Fibroblast of lung (primary cell): Measurements from ENCODE around the gene C9orf50. TPM values are rescaled to one million over a fixed set of nuclear protein-coding genes. Genes with fewer than 3 reads are reported as not detected.

ENCODE experiments used
- DNase-seq, 2 donors: peaks; one replicate each; pipeline versions ENCODE4 v3.0.0 to v3.0.0-alpha.2; 2010; ENCODE audit warnings: low read depth in 2 of 2
- H2AFZ ChIP-seq: 2 replicates; pipeline ENCODE4 v1.5.1; 2012; ENCODE audit warnings: low read length, control low read depth, inconsistent platforms
- H3K27ac ChIP-seq: 2 replicates; pipeline ENCODE4 v1.5.1; 2011; ENCODE audit warnings: low read length, control low read depth; ENCODE audit not compliant: insufficient read depth
- H3K27me3 ChIP-seq: 2 replicates; pipeline ENCODE4 v1.5.1; 2011; ENCODE audit warnings: mild to moderate bottlenecking, low read length; ENCODE audit not compliant: control insufficient read depth, insufficient read depth
- H3K36me3 ChIP-seq: 2 replicates; pipeline ENCODE4 v1.5.1; 2011; ENCODE audit warnings: low read length; ENCODE audit not compliant: control insufficient read depth, insufficient read depth
- H3K4me1 ChIP-seq: 2 replicates; pipeline ENCODE4 v1.5.1; 2011; ENCODE audit warnings: low read length; ENCODE audit not compliant: control insufficient read depth, insufficient read depth; ENCODE audit errors: extremely low read depth
- H3K4me2 ChIP-seq: 2 replicates; pipeline ENCODE4 v1.5.1; 2011; ENCODE audit warnings: low read length, control low read depth; ENCODE audit not compliant: insufficient read depth; ENCODE audit errors: extremely low read depth
- H3K4me3 ChIP-seq, 4 experiments: fragments of 200-600 bp in 1 of 4; sonication (generic) in 1 of 4; replicated peaks in 1 of 4; 2 replicates each; pipeline ENCODE4 v1.5.1; 2011 to 2016; ENCODE audit warnings: low read length in 4 of 4, low read depth in 3 of 4, mild to moderate bottlenecking in 3 of 4, control low read depth in 2 of 4, inconsistent platforms in 1 of 4, mixed read lengths in 1 of 4; ENCODE audit not compliant: insufficient read depth in 1 of 4; ENCODE audit errors: control extremely low read depth in 1 of 4
- H3K79me2 ChIP-seq: 2 replicates; pipeline ENCODE4 v1.5.1; 2012; ENCODE audit warnings: mild to moderate bottlenecking, low read length, inconsistent platforms; ENCODE audit not compliant: control insufficient read depth, insufficient read depth
- H3K9ac ChIP-seq: 2 replicates; pipeline ENCODE4 v1.5.1; 2011; ENCODE audit warnings: mild to moderate bottlenecking, low read length, control low read depth; ENCODE audit not compliant: insufficient read depth
- H3K9me3 ChIP-seq: 2 replicates; pipeline ENCODE4 v1.5.1; 2012; ENCODE audit warnings: low read depth, low read length; ENCODE audit not compliant: control insufficient read depth, insufficient read depth
- H4K20me1 ChIP-seq: 2 replicates; pipeline ENCODE4 v1.5.1; 2011; ENCODE audit warnings: low read length; ENCODE audit not compliant: control insufficient read depth, insufficient read depth; ENCODE audit errors: extremely low read depth
- CTCF ChIP-seq, 2 donors: IDR thresholded peaks in 1 of 2; conservative IDR thresholded peaks in 1 of 2; 1 replicate in 1 of 2; 2 replicates in 1 of 2; pipeline ENCODE4 v1.5.1; 2011 to 2012; ENCODE audit warnings: low read length in 2 of 2, control low read depth in 1 of 2, inconsistent platforms in 1 of 2, low read depth in 1 of 2, mild to moderate bottlenecking in 1 of 2
- EZH2 ChIP-seq: IDR thresholded peaks from 2 replicates; pipeline ENCODE4 v1.5.1; 2012; ENCODE audit warnings: low read length, control low read depth, mild to moderate bottlenecking; ENCODE audit errors: missing control alignments
- polyA plus RNA-seq, 2 donors: library from polyadenylated mRNA; depleted of rRNA in 1 of 2; stranded (reverse) in 1 of 2; unstranded in 1 of 2; fragments of >200 nt; gene quantifications; 2 replicates each; pipeline ENCODE4 v1.2.1, GENCODE V29; 2011 to 2012; ENCODE audit warnings: missing spikeins in 1 of 2
- total RNA-seq: library from RNA; depleted of rRNA; stranded (reverse); fragments of >200 nt; gene quantifications from 2 replicates; pipeline ENCODE4 v1.2.1, GENCODE V29; 2014

Gene C9orf50
- total and polyA plus RNA-seq, 2 donors (not counting 1 experiment from before 2014, with no cell fraction given): 0.16 to 0.17 TPM

- no peak overlapping the region for H3K9ac ChIP-seq
- TF ChIP-seq CTCF (conservative IDR thresholded peaks at IDR 0.05 in 1 of 2, IDR thresholded peaks at IDR 0.05 in 1 of 2; ENCODE audit: low read depth in 1 of 2, low read length in 2 of 2): no peak
- TF ChIP-seq EZH2: no peak
These were observed 29.0 kb downstream of the C9orf50 start for GRCh38 chr9:129591916-129592315.

GRCh38 chr9:129590466-129590865, 30.4 kb downstream of the C9orf50 start:
- Histone ChIP-seq H3K9me3 (no peaks in the 10 kb centered on the region), H3K79me2 (no peaks in the 10 kb centered on the region), H3K4me2 (no peak overlapping the region), H3K4me1 (peaks cover 3% of the 10 kb centered on the region), H3K27me3 (no peaks in the 10 kb centered on the region), H3K9ac (no peak overlapping the region), H3K4me3 (no peak overlapping the region), H3K27ac (no peak overlapping the region), H4K20me1 (no peaks in the 10 kb centered on the region), H3K36me3 (no peaks in the 10 kb centered on the region), H2AFZ (no peak overlapping the region)
- no peak for DNase-seq
- no peak for TF ChIP-seq CTCF (conservative IDR thresholded peaks at IDR 0.05 in 1 of 2, IDR thresholded peaks at IDR 0.05 in 1 of 2; ENCODE audit: low read depth in 1 of 2, low read length in 2 of 2)
- TF ChIP-seq EZH2: no peak

More at GRCh38 chr9:129591916-129592315, 29.0 kb downstream of the C9orf50 start:
- Histone ChIP-seq H3K4me2 (no peak overlapping the region), H3K27me3 (no peaks in the 10 kb centered on the region), H3K27ac (no peak overlapping the region), H3K79me2 (no peaks in the 10 kb centered on the region), H4K20me1 (no peaks in the 10 kb centered on the region), H3K9me3 (no peaks in the 10 kb centered on the region), H3K4me1 (peaks cover 4% of the 10 kb centered on the region), H3K4me3 (no peak overlapping the region), H2AFZ (no peak overlapping the region), H3K36me3 (no peaks in the 10 kb centered on the region)
- DNase-seq: no peak

- Histone ChIP-seq H2AFZ (no peak overlapping the region), H3K9ac (no peak overlapping the region), H4K20me1 (no peaks in the 10 kb centered on the region), H3K27me3 (no peaks in the 10 kb centered on the region), H3K79me2 (no peaks in the 10 kb centered on the region), H3K27ac (no peak overlapping the region), H3K4me1 (peaks cover 2% of the 10 kb centered on the region), H3K9me3 (no peaks in the 10 kb centered on the region), H3K36me3 (no peaks in the 10 kb centered on the region), H3K4me2 (no peak overlapping the region), H3K4me3 (no peak overlapping the region)
- TF ChIP-seq CTCF (conservative IDR thresholded peaks at IDR 0.05 in 1 of 2, IDR thresholded peaks at IDR 0.05 in 1 of 2; ENCODE audit: low read depth in 1 of 2, low read length in 2 of 2) (no peak), EZH2 (no peak)
- peak in 1 of 2 donors; percentile 57 for DNase-seq
These were observed 33.2 kb downstream of the C9orf50 start for GRCh38 chr9:129587487-129588262.
